Loucy (cell line): Measurements from ENCODE around the gene GPR153.

Experiments
- H2AFZ ChIP-seq: fragments of 200-600 bp; sonication (generic); 2 replicates; pipeline ENCODE4 v1.6.0; 2016; ENCODE audit warnings: antibody characterized with exemption, mild to moderate bottlenecking, low read length, moderate library complexity
- H3F3A ChIP-seq: fragments of 200-600 bp; 2 replicates; pipeline ENCODE4 v1.6.0; 2016; ENCODE audit warnings: antibody characterized with exemption, low read depth, mild to moderate bottlenecking
- H3K27me3 ChIP-seq: fragments of 200-600 bp; sonication (generic); 2 replicates; pipeline ENCODE4 v1.6.1; 2014; ENCODE audit warnings: low read length, mild to moderate bottlenecking; ENCODE audit not compliant: insufficient read depth, poor library complexity, severe bottlenecking
- H3K36me3 ChIP-seq: fragments of 200-600 bp; sonication (generic); 2 replicates; pipeline ENCODE4 v1.6.1; 2016; ENCODE audit warnings: low read length; ENCODE audit not compliant: insufficient read depth
- H3K4me1 ChIP-seq: fragments of 200-600 bp; sonication (generic); 2 replicates; pipeline ENCODE4 v1.5.1; 2014; ENCODE audit warnings: low read length, mild to moderate bottlenecking; ENCODE audit not compliant: insufficient read depth, poor library complexity, severe bottlenecking
- H3K4me2 ChIP-seq: fragments of 200-600 bp; sonication (generic); 2 replicates; pipeline ENCODE4 v1.6.0; 2014; ENCODE audit warnings: antibody characterized with exemption, low read length, low read depth, mild to moderate bottlenecking; ENCODE audit not compliant: poor library complexity, severe bottlenecking
- H3K4me3 ChIP-seq: fragments of 200-600 bp; sonication (generic); 2 replicates; pipeline ENCODE4 v1.5.1; 2014; ENCODE audit warnings: low read length, mild to moderate bottlenecking, mixed read lengths; ENCODE audit not compliant: poor library complexity, severe bottlenecking
- H3K79me2 ChIP-seq: fragments of 200-600 bp; sonication (generic); 2 replicates; pipeline ENCODE4 v1.6.1; 2014; ENCODE audit warnings: low read length; ENCODE audit not compliant: insufficient read depth
- H3K9ac ChIP-seq: fragments of 200-600 bp; sonication (generic); 2 replicates; pipeline ENCODE4 v1.6.0; 2014; ENCODE audit warnings: mild to moderate bottlenecking, low read depth, low read length, moderate library complexity; ENCODE audit not compliant: poor library complexity, severe bottlenecking
- H3K9me2 ChIP-seq: fragments of 200-600 bp; sonication (generic); replicated peaks from 2 replicates; pipeline ENCODE4 v1.6.1; 2016; ENCODE audit warnings: low read depth, low read length, mixed read lengths
- H3K9me3 ChIP-seq: fragments of 200-600 bp; sonication (generic); 2 replicates; pipeline ENCODE4 v1.6.1; 2014; ENCODE audit warnings: mild to moderate bottlenecking, antibody characterized with exemption, low read length, low read depth; ENCODE audit not compliant: insufficient read depth
- H4K20me1 ChIP-seq: fragments of 200-600 bp; sonication (generic); 2 replicates; pipeline ENCODE4 v1.6.0; 2014; ENCODE audit warnings: antibody characterized with exemption, low read length, mild to moderate bottlenecking; ENCODE audit not compliant: insufficient read depth, poor library complexity, severe bottlenecking
- CTCF ChIP-seq: fragments of 200-600 bp; sonication (generic); conservative IDR thresholded peaks from 2 replicates; pipeline ENCODE4 v1.5.1; 2014; ENCODE audit warnings: mild to moderate bottlenecking, antibody characterized with exemption, low read length
- EZH2phosphoT487 ChIP-seq: fragments of 200-600 bp; IDR thresholded peaks from 2 replicates; pipeline ENCODE4 v1.6.1; 2018; ENCODE audit warnings: antibody characterized with exemption, mild to moderate bottlenecking, moderate library complexity, borderline replicate concordance

Gene GPR153

DNA sequence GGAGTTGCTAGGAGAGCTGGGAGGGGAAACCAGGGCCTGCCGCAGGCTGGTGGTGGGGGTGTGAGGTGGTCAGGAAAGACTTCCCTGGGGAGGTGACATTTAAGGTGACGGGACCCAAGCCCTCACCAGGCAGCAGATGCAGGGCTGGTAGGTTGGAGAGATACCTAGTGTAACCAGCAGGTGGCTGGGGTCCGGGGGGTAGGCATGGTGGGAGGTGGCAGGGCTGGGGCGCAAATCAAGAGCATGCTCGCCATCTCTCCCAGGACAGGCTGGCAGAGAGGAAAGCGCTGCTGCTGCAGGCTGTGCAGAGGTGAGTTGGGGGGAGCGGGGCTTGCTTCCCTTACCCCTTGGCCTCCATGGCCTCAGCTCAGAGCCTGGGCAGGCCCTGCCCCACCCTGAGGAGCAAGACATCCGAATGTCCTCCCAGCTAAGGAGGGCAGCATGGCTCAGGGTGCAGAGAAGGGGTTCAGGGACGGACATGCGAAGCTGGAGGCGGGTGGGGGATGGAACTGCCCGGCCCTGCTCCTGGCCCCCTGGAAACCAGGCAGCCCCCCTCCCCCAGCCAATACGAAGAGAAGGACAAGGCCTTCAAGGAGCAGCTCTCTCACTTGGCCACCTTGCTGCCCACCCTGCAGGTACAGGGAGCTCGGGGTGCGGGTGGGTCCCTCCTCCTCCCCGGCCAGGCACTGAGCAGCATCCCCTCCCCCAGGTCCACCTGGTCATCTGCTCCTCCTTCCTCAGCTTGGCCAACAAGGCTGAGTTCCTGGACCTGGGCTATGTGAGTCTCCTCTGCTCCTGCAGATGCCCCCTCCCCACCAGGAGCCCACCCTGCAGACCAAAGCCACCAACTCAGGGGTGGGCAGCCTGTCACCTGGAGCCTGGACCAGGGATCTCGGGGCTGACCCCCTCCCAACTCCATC lies 51.0 kb downstream of the GPR153 start:
- Histone ChIP-seq H4K20me1 (no peaks in the 10 kb centered on the region), H3K9me3 (no peaks in the 10 kb centered on the region), H3K4me2 (no peak overlapping the region), H3F3A (no peaks in the 10 kb centered on the region), H3K9ac (no peak overlapping the region), H2AFZ (no peak overlapping the region), H3K79me2 (no peaks in the 10 kb centered on the region), H3K36me3 (no peaks in the 10 kb centered on the region), H3K4me1 (no peaks in the 10 kb centered on the region), H3K4me3 (no peak overlapping the region), H3K27me3 (no peaks in the 10 kb centered on the region), H3K9me2 (no peaks in the 10 kb centered on the region)
- no peak for TF ChIP-seq EZH2phosphoT487
- TF ChIP-seq CTCF: no peak; the same call in 1 of the 2 replicates

- TF ChIP-seq CTCF (no peak), EZH2phosphoT487 (no peak)
- H3K79me2 ChIP-seq: no peaks in the 10 kb centered on the region
Measured at GRCh38 chr1:6208723-6209660, 51.9 kb downstream of the GPR153 start.

DNA sequence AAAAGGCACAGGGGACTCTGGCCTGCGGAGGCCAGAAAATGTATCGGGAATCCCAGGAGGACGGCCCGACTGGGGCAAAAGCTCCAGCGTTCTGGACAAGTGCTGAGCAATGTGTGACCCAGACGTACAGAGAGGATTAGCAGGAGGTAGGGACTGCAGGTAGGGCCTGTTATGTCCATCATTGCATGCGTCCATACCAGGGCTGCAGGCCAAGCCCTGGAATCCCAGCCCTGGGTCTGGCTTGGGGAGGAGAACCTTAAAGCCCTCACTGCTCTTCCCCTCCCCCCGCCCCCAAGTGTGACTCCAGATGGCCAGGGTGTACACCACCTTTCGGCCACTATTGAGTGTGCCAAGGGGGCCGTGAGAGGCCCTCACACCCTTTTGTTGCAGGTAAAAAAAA lies 53.0 kb downstream of the GPR153 start:
- Histone ChIP-seq H3K27me3 (peaks cover 4% of the 10 kb centered on the region), H3K79me2 (no peaks in the 10 kb centered on the region), H3K9ac (no peak overlapping the region), H3F3A (no peaks in the 10 kb centered on the region), H3K4me2 (no peak overlapping the region), H3K36me3 (no peaks in the 10 kb centered on the region), H3K9me2 (no peaks in the 10 kb centered on the region), H3K4me1 (no peaks in the 10 kb centered on the region), H4K20me1 (no peaks in the 10 kb centered on the region), H3K9me3 (no peaks in the 10 kb centered on the region), H2AFZ (no peak overlapping the region), H3K4me3 (no peak overlapping the region)
- TF ChIP-seq CTCF (no peak), EZH2phosphoT487 (no peak)

More at GRCh38 chr1:6208723-6209660, 51.9 kb downstream of the GPR153 start:
- Histone ChIP-seq H2AFZ (no peak overlapping the region), H3K4me3 (no peak overlapping the region), H3K36me3 (no peaks in the 10 kb centered on the region), H3K4me2 (no peak overlapping the region), H3K9me3 (no peaks in the 10 kb centered on the region), H3K9ac (no peak overlapping the region), H3K4me1 (no peaks in the 10 kb centered on the region), H4K20me1 (no peaks in the 10 kb centered on the region), H3K9me2 (no peaks in the 10 kb centered on the region), H3F3A (no peaks in the 10 kb centered on the region), H3K27me3 (no peaks in the 10 kb centered on the region)
